Measurements from ENCODE around the gene NFIC.
"Not testable (repeated sequence)": the region's sequence is repeated elsewhere in the genome, so short reads cannot be mapped to it uniquely, and the experiment has no call there.

The NFIC gene

DNA sequence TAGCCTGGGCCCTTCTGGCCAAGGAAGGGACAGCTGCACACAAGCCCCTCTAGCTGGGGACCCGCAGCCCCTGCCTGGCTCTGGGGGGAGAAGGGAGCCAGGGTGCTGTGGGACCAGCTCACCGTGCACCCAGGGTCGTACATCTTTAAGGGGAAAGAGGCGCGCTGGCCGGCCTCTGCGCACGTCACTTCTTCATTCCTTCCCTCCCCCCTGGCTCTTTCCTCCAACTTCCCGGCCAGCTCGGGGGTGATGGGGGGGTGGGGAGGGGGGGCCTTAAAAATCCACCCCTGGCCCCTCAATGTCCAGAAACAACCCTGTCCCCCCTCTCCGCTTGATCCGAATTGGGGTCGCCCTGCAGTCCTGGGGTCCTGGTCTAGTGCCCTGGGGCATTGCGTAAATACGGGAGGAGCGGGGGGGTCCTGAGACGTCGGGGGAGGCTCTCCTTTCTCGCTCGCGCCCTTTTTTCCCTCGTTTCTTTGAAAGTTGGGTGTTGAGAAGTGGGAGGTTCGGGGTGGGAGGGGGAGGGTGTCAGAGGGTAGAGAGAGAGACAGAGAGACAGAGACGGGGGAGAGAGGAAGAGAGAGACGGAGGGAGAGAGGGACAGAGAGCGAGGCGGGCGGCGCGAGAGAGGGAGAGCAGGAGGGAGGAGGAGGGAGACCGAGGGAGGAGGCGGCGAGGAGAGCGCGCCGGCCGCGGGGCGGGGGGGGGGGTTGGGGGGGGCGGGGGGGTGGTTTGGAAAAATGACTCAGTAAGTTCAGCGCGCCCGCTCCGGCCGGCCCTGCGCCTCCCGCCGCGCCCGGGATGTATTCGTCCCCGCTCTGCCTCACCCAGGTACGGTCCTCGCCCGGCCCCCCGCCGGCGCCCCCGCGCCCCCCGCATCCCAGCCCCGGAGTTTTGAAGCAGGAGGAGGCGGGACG, at the start of gene NFIC:
NFIC (plus strand) TSS at position 748 of the 917 bp plus-strand sequence; CDS start at position 802, 54 bp downstream.
- peak; percentile 58 for DNase-seq

DNA sequence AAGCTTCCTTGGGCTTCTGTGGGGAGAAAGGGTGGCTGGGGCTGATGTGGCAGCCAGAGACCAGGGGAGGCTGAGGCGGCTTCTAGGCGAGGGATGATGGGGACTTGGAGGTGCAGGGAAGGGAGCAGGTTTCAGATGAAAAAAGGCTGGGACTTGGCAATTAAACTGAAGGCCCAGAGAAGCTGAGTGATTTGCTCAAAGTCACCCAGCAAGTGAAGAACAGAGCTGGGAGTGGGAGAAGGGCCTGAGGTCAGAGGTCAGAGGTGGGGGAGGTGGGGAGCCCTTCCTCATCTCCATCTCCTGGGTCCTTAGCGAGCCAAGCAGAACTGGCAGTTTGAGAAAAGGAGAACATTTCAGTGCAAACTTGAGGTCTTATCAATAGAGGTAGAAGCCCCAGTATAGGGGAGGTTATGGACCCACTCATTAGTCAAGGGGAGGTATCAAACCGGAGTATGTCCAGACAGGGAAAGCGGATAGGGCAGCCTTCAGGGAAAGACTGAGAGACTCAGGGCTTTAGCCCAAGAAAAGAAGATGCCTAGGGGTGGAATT, 49.6 kb upstream of the NFIC start:
- DNase-seq: no peak

DNA sequence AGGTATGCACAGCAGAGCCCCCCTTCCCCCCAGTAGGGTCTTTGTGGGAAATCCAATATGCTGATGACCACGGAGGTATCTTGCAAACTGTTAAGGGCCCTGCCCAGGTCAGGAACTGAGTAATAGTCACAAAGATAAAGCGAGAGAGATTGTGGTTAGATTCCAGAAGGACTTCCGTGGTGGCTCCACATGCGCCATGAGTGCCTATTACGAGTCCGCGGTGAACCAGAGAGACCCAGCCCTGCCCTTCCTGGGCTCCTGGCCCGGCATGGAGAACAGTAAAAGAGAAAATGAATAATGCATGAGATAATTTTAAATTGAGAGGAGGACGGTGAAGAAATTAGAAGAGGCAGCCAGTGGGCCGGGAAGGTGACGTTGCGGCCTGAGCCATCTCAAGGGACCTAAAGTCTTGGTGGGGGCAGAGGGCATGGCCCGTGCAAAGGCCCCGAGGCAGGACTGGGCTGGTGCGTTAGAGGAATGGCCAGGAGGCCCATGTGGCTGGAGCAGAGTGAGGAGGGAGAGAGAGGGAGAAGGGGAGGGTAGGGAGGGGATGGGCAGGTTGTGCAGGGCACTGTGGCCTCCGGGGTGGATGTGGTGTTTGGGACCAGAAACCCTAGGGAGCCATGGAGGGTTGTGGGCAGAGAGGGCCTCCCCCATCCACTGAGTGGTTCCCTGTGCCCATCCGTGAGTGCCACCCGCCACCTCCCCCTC, 46.6 kb upstream of the NFIC start:
- DNase-seq: no peak

DNA sequence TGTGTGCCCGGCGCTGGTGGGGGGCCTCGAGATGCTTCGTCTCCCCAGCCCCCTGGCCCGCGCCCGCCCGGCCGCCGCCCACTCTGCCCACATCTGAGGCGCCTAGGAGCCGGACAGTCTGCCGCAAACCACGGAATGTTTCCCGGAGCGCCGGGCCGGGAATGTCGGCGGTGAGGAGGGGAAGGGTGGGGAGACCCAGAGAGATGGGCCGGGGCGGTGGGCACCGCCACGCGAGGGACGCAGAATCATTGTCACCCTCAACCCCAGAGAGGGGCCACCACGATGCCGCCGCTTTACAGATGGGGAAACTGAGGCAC, 46.1 kb upstream of the NFIC start:
- DNase-seq: no peak

DNA sequence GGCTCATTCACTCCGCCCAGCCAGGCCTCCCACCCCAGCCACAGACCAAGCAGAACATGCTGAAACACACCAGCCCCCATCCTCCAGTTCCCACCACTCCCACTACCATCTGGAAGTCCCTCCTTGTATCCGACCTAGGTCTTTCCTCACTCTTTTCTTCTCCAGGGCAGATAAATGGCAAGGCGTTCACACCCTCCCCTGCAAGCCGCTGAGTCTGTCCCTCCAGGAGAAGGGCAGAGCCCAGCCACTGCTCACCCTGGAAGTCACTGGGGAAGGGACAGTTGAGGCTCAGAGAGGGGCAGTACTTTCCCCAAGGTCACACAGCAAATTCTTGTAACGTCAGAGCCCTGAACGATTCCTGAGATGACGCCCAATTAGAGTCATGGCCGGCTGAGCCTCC, 45.5 kb upstream of the NFIC start:
- DNase-seq: no peak

DNA sequence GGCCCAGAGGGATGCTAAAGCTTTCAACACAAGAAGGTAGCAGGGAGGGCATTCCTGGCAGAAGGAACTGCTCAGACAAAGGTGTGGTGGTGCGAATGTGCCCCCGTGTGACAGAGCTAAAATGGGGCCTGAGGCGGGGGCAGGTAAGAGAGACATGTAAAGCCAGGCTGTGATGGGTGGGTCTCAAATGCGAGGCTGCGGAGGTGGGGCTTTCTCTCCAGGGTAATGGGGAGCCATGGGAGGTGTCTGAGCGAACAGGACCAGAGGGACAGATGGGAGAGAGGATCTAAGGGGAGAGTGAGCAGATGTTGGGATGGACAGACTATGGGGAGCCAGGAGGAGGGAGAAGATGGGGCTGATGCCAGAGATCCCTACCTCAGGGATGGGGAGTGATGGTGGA, 44.7 kb upstream of the NFIC start:
- DNase-seq: no peak

DNA sequence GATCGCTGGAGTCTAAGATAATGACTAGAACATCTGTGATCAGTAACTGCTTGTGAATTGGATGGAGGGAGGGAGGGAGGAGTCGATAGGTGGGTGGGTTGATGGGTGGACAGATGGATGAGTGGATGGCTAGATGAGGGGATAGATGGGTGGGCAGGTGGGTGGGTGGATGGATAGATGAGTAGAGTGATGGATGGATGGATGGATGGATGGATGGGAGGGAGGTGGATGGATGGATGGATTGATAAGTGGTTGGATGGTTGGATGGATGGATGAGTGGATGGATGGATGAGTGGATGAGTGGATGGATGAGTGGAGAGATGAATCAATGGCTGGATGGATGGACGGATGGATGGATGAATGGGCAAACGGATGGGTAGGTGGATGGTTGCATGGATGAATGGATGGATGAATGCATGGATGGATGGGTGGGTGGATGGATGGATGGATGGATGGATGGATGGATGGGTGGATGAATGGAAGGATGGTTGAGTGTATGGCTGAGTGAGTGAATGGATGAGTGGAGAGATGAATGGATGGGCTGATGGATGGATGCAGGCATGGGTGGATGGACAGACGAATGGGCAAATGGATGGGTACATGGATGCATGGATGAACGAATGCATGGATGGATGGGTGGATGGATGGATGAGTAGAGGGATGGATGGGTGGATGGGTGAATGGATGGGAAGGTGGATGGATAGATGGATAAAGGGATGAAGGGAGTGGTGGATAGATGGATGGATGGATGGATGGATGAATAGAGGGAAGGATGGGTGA, 44.0 kb upstream of the NFIC start:
- DNase-seq: no peak

DNA sequence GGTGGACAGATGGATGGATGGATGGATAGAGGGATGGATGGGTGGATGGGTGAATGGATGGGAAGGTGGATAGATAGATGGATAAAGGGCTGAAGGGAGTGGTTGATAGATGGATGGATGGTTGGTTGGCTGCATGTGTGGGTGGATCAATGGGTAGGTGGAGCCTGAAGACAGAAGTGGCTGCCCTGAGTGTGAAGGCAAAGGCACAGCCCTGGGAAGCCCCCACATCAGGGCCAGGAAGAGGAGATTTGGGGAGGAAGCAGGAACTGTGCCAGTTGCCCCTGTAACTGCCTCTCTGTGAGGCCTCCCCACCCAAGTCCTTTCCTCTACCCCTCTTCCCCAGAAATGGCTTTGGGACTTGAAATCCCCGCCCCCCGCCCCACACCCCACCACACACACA, 43.4 kb upstream of the NFIC start:
- DNase-seq: no peak

DNA sequence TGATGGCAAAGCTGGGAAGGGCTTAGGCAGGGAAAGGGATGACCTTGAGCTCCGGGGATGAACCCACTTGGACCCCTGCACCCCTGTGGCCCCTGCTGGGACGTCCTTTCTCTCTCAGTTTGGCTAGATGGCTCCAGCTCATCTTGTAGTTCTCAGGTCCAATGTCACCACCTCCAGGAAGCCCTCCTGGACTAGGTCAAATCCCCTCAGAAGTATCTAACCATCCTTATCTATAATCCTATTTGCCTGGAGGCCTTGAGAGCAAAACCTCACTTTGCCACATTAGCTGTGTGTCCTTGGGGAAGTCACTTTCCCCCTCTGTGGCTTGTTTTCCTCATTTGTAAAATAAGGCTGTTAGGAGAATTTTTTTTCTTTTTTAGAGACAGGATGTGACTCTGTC, 42.7 kb upstream of the NFIC start:
- no peak for DNase-seq

DNA sequence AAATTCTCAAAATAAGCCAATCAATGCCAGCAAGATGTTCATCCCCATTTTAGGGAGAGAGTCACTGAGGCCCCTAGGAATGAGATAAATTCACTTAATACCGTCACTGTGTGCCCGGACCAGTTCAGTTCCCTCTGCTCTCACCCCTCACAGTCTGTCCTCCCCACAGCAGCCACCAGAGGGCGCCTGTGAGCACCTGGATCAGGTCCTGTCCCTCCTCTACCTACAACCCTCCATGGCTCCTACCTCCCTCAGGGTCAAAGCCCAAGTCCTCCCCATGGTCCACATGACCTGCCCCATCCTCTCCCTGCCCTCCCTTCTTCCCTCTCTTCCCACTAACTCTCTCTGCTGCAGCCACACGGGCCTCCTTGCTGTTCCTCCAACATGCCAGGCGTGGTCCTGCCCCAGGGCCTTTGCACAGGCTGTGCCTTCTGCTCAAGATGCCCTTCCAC, 42.0 kb upstream of the NFIC start:
- DNase-seq: peak; percentile 67

DNA sequence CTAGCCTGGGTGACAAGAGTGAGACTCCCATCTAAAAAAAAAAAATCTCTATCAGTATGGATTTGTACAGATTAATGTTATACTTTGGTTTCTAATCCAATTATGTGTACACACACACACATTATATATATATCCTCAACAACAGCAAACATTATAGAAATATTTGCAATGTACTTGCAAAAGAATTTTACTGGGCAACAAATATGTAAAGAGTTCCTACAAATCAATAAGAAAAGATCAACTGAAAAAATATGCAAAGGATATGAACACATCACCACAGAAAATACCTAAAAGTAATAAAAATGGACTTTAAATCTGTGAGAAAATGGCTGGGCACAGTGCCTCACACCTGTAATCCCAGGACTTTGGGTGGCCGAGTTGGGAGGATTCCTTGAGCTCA, 40.9 kb upstream of the NFIC start:
- DNase-seq: no peak

DNA sequence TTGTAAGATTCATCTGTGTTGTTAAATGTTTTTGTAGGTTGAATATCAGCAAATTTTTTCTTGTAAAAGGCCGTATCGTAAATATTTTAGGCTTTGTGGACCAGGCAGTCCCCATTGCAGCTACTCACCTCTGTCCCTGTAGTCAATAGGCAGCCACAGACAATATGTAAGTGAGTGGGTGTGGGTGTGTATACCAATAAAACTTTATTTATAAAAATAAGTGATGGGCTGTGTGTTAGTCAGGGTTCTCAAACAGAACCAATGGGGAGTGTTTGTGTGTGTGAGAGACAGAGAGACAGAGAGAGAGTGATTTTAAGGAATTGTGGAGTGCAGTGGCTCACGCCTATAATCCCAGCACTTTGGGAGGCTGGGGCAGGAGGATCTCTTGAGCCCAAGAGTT, 37.6 kb upstream of the NFIC start:
- no peak for DNase-seq

DNA sequence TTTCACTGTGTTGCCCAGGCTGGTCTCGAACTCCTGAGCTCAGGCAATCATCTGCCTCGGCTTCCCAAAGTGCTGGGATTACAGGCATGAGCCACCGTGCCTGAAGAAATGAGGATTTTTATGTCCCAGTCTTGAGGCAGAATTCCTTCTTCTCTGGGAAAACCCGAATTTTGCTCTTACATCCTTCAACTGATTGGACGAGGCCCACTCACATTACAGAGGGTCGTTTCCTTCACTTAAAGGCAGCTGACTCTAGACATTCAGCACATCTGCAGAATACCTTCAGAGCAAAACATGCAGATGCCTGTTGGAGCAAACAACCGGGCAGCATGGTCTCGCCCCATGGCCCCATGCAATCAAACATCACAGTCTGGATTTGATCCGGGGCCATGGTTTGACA, 36.3 kb upstream of the NFIC start:
- DNase-seq: no peak

DNA sequence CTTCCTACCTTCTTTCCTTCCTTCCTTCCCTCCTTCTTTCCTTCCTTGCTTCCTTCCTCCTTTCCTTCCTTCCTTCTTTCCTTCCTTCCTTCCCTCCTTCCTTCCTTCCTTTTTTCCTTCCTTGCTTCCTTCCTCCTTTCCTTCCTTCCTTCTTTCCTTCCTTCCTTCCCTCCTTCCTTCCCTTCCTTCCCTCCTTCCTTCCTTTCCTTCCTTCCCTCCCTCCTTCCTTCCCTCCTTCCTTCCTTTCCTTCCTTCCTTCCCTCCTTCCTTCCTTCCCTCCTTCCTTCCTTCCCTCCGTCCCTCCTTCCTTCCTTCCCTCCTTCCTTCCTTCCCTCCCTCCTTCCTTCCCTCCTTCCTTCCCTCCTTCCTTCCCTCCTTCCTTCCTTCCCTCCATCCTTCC, 34.2 kb upstream of the NFIC start:
- DNase-seq: not testable (repeated sequence)

DNA sequence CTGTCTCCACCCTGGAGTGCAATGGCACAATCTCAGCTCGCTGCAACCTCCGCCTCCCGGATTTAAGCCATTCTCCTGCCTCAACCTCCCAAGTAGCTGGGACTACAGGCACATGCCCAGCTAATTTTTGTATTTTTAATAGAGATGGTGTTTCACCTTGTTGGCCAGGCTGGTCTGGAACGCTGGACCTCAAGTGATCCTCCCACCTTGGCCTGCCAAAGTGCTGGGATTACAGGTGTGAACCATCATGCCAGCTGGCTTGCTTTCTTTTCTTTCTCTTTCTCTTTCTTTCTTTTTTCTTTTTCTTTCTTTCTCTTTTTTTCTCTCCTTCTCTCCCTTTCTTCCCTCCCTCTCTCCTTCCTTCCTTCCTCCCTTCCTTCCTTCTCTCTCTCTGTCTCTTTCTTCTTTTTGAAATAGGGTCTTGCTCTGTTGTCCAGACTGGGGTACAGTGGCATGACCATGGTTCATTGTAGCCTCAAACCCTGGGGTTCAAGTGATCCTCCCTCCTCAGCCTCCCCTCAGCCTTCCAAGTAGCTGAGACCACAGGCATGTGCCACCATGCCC, 33.3 kb upstream of the NFIC start:
- no peak for DNase-seq

DNA sequence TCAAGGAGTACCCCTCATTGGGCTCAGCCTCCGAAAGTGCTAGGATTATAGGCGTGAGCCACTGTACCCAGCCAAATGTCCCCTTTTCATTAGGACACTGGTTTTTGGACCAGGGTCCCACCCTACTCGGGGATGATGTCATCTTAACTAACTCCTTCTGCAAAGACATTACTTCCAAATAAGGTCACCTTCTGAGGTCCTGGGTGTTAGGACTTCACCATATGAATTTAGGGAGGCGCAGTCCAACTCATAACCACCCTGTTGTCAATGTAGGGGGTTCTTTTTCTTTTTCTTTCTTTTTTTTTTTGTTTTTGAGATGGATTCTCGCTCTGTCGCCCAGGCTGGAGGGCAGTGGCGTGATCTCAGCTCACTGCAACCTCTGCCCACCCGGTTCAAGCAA, 32.7 kb upstream of the NFIC start:
- DNase-seq: no peak

DNA sequence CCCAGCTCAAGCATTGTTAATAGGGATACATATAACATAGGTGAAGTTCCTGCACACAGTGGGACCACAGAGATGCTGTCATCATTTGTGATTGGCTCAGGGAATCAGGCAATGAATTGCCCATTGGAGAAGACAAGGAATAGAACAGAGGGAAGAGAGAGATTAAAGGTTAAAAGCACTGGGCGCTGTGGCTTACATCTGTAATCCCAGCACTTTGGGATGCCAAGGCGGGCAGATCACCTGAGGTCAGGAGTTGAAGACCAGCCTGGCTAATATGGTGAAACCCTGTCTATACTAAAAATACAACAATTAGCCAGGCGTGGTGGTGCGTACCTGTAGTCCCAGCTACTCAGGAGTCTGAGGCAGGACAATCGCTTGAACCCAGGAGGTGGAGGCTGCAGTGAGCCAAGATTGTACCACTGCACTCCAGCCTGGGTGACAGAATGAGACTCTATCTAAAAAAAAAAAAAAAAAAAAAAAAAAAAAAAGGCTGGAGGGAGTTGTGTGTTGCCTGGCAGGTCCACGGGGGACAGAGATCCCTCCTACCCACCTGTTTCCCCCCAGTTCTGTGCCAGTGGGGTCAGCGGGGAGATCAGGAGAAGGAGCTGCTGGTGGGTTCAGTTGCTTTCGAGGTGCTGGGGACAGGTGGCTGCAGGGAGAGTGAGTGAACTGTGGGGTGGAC, 31.5 kb upstream of the NFIC start:
- not testable (repeated sequence) for DNase-seq

DNA sequence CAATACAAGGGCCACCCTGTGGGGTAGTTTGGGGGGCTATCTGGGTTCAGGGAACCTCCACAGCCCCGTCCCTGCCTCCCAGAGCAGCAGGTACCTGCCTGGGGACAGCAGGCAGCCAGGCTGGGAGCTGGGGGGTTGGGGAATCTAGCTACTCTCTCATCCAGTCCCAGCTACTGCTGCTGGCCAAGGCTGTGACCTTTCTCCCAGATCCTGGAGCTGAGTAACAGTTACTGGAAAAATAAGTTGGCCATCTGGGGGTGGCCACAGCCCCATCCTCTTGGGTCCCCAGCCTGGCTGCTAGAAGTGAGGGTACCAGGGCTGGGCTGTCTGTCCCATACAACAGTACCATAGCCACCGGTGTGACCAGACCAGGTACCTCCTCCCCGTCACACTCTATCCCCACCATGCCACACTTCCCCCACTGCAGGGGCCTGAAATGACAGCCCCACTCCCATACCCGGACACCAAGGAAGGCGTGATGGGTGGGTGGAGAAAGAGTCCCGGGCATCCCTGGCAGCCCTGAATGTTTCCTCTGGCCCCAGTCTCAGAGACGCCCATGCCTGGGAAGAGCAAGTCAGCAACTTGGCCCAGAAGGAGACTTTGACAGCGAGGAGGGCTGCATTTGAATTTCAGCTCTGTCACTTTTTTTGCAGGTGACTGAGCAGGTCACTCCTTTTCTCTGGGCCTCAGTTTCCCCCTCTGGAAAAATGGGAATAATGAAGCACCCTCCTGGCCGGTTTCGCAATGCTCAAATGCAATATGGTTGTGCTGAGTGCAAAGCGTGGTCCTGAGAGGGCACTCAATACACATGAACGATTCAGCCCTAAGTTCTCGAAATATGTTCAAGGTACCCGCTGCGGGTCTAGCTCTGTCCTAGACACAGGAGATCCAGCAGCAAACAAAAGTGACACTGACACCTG, 30.7 kb upstream of the NFIC start:
- no peak for DNase-seq

DNA sequence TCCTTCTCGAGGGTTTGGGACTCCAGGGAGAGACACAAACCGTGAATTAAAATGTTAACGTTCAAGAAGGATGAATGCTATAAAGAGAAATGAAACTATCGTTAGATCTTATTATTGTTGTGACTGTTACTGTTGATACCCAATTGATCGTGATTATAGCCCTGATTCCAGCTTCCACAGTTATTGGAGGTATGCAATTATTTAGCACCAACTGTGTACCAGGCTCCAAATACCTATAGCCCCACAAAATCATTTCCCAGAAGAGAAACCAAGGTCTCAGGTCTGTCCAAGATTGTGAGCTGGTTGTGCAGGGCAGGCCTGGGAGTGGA, 30.1 kb upstream of the NFIC start:
- DNase-seq: no peak

DNA sequence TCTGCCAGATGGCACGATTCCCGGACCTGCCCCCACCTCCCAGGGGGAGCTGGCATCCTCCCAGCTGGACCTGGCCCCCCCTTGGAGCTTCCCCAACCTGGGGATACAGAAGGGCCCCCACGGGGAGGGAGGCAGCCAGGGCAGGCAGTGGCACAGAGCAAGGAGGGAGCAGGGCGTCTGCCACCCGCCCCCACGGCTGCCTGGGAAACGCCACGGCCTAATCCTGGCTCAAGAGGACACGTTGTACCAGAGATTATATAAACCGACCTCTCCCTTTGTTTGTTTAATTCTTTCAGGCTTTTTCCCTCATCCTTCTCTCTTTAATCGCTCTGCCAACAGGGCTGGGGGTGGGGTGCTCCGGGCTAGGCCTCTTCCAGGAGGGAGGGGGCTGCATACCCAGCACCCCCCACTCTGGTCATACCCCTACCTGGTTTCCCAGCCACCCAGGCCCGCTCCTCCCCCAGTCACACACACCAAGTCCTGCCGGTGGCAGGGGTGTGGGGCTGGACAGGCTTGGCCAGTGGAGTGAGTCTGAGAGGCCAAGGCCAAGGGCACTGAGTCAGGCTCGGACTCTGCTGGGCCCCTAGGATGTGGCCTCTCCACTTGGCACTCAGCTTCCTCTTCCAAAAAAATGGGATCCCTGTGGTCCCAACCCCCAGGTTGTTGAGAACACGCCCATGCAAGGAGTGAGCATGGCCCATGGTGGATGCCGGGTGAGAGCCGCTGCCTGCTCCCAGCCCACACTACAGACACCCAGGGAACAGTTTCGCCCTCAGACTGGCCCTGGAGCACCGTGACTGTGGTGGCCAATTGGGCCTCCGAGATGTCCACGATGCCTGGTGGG, 29.5 kb upstream of the NFIC start:
- no peak for DNase-seq
